ENCODE results near the gene LARGE1. TPM values are rescaled to one million over a fixed set of nuclear protein-coding genes. Genes with fewer than 3 reads are reported as not detected.

Gene LARGE1
- total RNA-seq, 2 experiments from 2014 or later = 0.18 to 0.58 TPM

- Mint-ChIP-seq H3K27ac (no peak overlapping the region), H3K36me3 (ENCODE audit: low read depth) (no peaks in the 10 kb centered on the region), H3K4me1 (ENCODE audit: low read depth) (no peaks in the 10 kb centered on the region), H3K4me3 (no peak overlapping the region), H3K27me3 (ENCODE audit: low read depth) (no peaks in the 10 kb centered on the region), H3K9me3 (ENCODE audit: insufficient read depth) (no peaks in the 10 kb centered on the region)
- DNase-seq (no peak), ATAC-seq (no peak)
- ChIA-PET POLR2A (no interaction called here), CTCF (no interaction called here)
Measured at GRCh38 chr22:33271390-33272161, 648.7 kb downstream of the LARGE1 start.

DNA sequence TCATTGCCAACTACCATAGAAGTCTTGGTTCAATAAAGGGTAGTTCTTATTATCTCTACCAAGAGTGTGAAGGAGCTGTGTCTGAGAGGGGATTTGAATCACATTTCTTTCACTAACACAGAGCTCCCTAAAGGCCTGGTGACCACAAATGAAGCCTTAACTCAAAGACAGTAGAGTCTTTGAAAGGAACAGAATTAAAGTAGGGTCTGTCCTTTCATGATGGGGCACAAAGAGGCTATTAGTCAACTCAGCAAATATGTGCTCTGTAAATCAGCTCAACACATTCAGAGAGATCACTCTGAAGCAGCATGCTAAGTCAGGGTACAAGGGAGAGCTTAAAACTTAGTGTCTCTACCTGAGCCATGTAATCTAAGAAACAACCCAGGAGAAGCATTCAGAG lies 649.7 kb downstream of the LARGE1 start:
- no peak overlapping the region for H3K27ac Mint-ChIP-seq
- H3K27me3 Mint-ChIP-seq (ENCODE audit: low read depth) = no peaks in the 10 kb centered on the region
- H3K4me1 Mint-ChIP-seq (ENCODE audit: low read depth) = no peaks in the 10 kb centered on the region
- no peak for DNase-seq
- no peaks in the 10 kb centered on the region for H3K9me3 Mint-ChIP-seq (ENCODE audit: insufficient read depth)
- no peaks in the 10 kb centered on the region for H3K36me3 Mint-ChIP-seq (ENCODE audit: low read depth)
- ATAC-seq = no peak
- CTCF ChIA-PET = no interaction called here
- H3K4me3 Mint-ChIP-seq = no peak overlapping the region
- POLR2A ChIA-PET = no interaction called here

DNA sequence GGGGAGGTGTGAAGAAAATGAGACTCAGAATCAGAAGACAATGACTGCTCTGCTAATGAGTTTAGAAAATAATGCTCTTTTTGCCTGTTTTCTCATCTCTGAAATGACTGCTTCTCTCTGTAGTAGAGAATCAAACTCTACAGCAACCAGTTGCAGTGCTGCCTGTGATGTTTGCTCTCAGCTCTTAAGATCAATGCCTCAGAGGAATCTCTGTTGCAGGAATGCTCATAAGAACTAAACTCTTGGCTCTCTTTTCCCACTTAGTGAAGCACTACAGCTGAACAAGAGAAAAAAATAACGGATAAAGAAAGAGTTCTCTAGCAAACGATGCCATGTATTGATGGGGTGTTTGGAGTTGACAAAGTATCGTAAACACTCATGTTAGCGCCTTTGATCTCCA lies 658.6 kb downstream of the LARGE1 start:
- ATAC-seq = no peak
- no peaks in the 10 kb centered on the region for H3K27me3 Mint-ChIP-seq (ENCODE audit: low read depth)
- CTCF ChIA-PET = no interaction called here
- POLR2A ChIA-PET = no interaction called here
- no peaks in the 10 kb centered on the region for H3K36me3 Mint-ChIP-seq (ENCODE audit: low read depth)
- no peak overlapping the region for H3K27ac Mint-ChIP-seq
- DNase-seq = no peak
- no peaks in the 10 kb centered on the region for H3K4me1 Mint-ChIP-seq (ENCODE audit: low read depth)
- no peaks in the 10 kb centered on the region for H3K9me3 Mint-ChIP-seq (ENCODE audit: insufficient read depth)
- H3K4me3 Mint-ChIP-seq = no peak overlapping the region

GRCh38 chr22:33260498-33260897 lies 659.8 kb downstream of the LARGE1 start:
- Mint-ChIP-seq H3K27me3 (ENCODE audit: low read depth) (no peaks in the 10 kb centered on the region), H3K9me3 (ENCODE audit: insufficient read depth) (no peaks in the 10 kb centered on the region), H3K4me3 (no peak overlapping the region), H3K27ac (no peak overlapping the region), H3K4me1 (ENCODE audit: low read depth) (no peaks in the 10 kb centered on the region), H3K36me3 (ENCODE audit: low read depth) (no peaks in the 10 kb centered on the region)
- CTCF ChIA-PET = no interaction called here
- no peak for DNase-seq
- ATAC-seq = no peak
- POLR2A ChIA-PET = no interaction called here

DNA sequence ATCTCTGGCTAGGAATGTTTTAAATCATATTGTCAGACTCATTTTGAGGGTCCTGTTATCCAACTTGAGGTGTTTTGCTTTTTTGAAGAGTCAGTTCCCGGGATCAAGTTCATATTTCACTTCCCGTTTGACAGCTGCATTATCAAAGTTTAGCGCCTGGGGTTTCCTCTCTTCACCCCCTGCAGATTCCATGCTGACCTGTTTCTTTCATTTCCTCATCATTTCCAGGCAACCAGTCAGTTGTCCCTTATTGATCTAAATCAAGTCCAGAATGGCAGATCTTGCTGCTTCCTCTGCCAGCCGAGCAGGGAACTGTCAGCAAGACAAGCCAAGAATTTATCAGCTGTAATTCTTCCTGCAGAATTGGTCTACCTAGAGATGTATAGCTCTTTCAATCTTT lies 664.5 kb downstream of the LARGE1 start:
- POLR2A ChIA-PET = no interaction called here
- no peak overlapping the region for H3K4me3 Mint-ChIP-seq
- H3K27ac Mint-ChIP-seq = no peak overlapping the region
- ATAC-seq = no peak
- H3K4me1 Mint-ChIP-seq (ENCODE audit: low read depth) = no peaks in the 10 kb centered on the region
- no peak for DNase-seq
- CTCF ChIA-PET = no interaction called here
- H3K36me3 Mint-ChIP-seq (ENCODE audit: low read depth) = no peaks in the 10 kb centered on the region
- no peaks in the 10 kb centered on the region for H3K27me3 Mint-ChIP-seq (ENCODE audit: low read depth)
- H3K9me3 Mint-ChIP-seq (ENCODE audit: insufficient read depth) = no peaks in the 10 kb centered on the region

DNA sequence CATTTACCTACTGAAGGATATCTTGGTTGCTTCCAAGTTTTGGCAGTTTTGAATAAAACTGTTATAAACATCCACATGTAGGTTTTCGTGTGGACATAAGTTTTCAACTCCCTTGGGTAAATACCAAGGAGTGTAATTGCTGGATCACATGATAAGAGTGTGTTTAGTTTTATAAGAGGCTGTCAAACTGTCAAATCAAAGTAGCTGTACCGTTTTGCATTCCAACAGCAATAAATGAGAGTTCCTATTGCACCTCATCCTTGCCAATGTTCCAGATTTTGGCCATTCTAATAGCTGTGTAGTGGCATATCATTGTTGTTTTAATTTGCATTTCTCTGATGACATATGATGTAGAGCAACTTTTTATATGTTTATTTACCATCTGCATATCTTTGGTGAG lies 671.3 kb downstream of the LARGE1 start:
- ChIA-PET POLR2A (no interaction called here), CTCF (no interaction called here)
- Mint-ChIP-seq H3K27ac (no peak overlapping the region), H3K27me3 (ENCODE audit: low read depth) (no peaks in the 10 kb centered on the region), H3K36me3 (ENCODE audit: low read depth) (no peaks in the 10 kb centered on the region), H3K9me3 (ENCODE audit: insufficient read depth) (no peaks in the 10 kb centered on the region), H3K4me3 (no peak overlapping the region), H3K4me1 (ENCODE audit: low read depth) (no peaks in the 10 kb centered on the region)
- no peak for ATAC-seq
- DNase-seq = no peak

DNA sequence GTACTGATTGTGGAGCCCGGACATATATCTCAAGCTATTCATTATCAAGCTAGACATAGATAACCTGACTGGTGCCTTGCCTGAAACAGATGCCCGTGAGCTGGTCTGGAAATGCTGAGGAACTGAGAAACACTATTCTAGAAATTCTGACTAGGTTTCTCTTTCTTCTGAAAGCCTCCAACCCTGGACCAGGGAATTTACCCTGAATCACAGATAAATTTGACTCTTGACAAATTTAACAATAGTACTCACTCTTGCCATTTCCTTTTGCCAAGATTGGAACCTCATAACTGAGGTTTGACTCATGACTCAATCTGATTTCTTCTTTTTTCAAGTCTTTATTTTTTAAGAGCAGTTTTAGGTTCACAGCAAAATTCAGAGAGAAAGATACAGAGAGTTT lies 672.5 kb downstream of the LARGE1 start:
- no peaks in the 10 kb centered on the region for H3K4me1 Mint-ChIP-seq (ENCODE audit: low read depth)
- no peaks in the 10 kb centered on the region for H3K27me3 Mint-ChIP-seq (ENCODE audit: low read depth)
- no peak overlapping the region for H3K4me3 Mint-ChIP-seq
- DNase-seq = no peak
- no peaks in the 10 kb centered on the region for H3K9me3 Mint-ChIP-seq (ENCODE audit: insufficient read depth)
- POLR2A ChIA-PET = no interaction called here
- no peak overlapping the region for H3K27ac Mint-ChIP-seq
- H3K36me3 Mint-ChIP-seq (ENCODE audit: low read depth) = no peaks in the 10 kb centered on the region
- CTCF ChIA-PET = no interaction called here
- ATAC-seq = no peak

GRCh38 chr22:33242078-33242477 lies 678.2 kb downstream of the LARGE1 start:
- Mint-ChIP-seq H3K4me1 (ENCODE audit: low read depth) (no peaks in the 10 kb centered on the region), H3K27ac (no peak overlapping the region), H3K27me3 (ENCODE audit: low read depth) (peaks cover 2% of the 10 kb centered on the region), H3K9me3 (ENCODE audit: insufficient read depth) (no peaks in the 10 kb centered on the region), H3K36me3 (ENCODE audit: low read depth) (no peaks in the 10 kb centered on the region), H3K4me3 (no peak overlapping the region)
- CTCF ChIA-PET = no interaction called here
- POLR2A ChIA-PET = no interaction called here
- DNase-seq (no peak), ATAC-seq (no peak)

DNA sequence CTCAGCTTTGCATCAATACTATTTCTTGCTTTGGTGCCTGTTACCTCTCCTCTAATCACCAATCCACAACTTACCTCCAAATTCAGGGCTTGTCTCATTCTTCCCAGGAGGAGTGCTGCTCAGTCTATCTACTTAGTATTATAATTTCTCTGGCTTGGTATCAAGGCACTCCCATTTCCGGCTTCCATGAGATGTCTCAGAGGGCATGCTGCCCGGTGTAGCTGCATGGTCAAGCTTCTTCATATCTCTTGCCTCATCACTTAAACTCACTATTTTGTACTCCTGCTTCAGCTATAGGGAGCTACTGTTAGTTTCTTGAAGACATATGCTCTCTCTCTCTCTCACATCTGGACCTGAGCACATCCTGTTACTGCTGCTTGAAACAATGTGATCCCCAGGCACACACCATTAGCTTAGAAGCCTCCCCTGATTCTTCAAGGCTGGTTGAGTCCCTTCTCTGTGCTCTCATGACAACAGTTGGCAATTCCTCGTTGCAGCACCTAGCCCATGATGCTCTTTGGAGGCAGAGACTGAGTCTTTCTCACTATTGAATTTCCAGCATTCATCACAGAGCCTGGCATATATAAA lies 679.3 kb downstream of the LARGE1 start:
- ChIA-PET POLR2A (no interaction called here), CTCF (no interaction called here)
- Mint-ChIP-seq H3K4me3 (no peak overlapping the region), H3K36me3 (ENCODE audit: low read depth) (no peaks in the 10 kb centered on the region), H3K4me1 (ENCODE audit: low read depth) (no peaks in the 10 kb centered on the region), H3K9me3 (ENCODE audit: insufficient read depth) (no peaks in the 10 kb centered on the region), H3K27ac (no peak overlapping the region), H3K27me3 (ENCODE audit: low read depth) (peaks cover 2% of the 10 kb centered on the region)
- DNase-seq = no peak
- ATAC-seq = no peak

GRCh38 chr22:33232071-33232470 lies 688.2 kb downstream of the LARGE1 start:
- CTCF ChIA-PET = no interaction called here
- Mint-ChIP-seq H3K9me3 (ENCODE audit: insufficient read depth) (peaks cover 35% of the 10 kb centered on the region), H3K27me3 (ENCODE audit: low read depth) (no peaks in the 10 kb centered on the region), H3K27ac (no peak overlapping the region), H3K4me1 (ENCODE audit: low read depth) (no peaks in the 10 kb centered on the region), H3K4me3 (no peak overlapping the region), H3K36me3 (ENCODE audit: low read depth) (peaks cover 3% of the 10 kb centered on the region)
- POLR2A ChIA-PET = no interaction called here
- ATAC-seq (no peak), DNase-seq (no peak)

GRCh38 chr22:33227791-33228190 lies 692.5 kb downstream of the LARGE1 start:
- Mint-ChIP-seq H3K4me1 (ENCODE audit: low read depth) (no peaks in the 10 kb centered on the region), H3K27me3 (ENCODE audit: low read depth) (no peaks in the 10 kb centered on the region), H3K9me3 (ENCODE audit: insufficient read depth) (peaks cover 35% of the 10 kb centered on the region), H3K27ac (no peak overlapping the region), H3K36me3 (ENCODE audit: low read depth) (peaks cover 3% of the 10 kb centered on the region), H3K4me3 (no peak overlapping the region)
- ChIA-PET CTCF (interaction anchor here (1.8 kb wide), 1 partner anchor 18 kb away, joined by 5 read pairs; no protein-coding TSS in a partner anchor), POLR2A (no interaction called here)
- DNase-seq (no peak), ATAC-seq (no peak)

GRCh38 chr22:33224841-33225240 lies 695.4 kb downstream of the LARGE1 start:
- POLR2A ChIA-PET = no interaction called here

More at GRCh38 chr22:33224841-33225240, 695.4 kb downstream of the LARGE1 start:
- DNase-seq (no peak), ATAC-seq (no peak)
- Mint-ChIP-seq H3K4me1 (ENCODE audit: low read depth) (no peaks in the 10 kb centered on the region), H3K9me3 (ENCODE audit: insufficient read depth) (peaks cover 18% of the 10 kb centered on the region), H3K36me3 (ENCODE audit: low read depth) (peaks cover 3% of the 10 kb centered on the region), H3K4me3 (no peak overlapping the region), H3K27me3 (ENCODE audit: low read depth) (no peaks in the 10 kb centered on the region), H3K27ac (no peak overlapping the region)
- CTCF ChIA-PET = no interaction called here
